HepG2 (cell line): ENCODE data around the gene PRCD. TPM values are rescaled to one million over a fixed set of nuclear protein-coding genes. Genes with fewer than 3 reads are reported as not detected.

ENCODE experiments used
- ATAC-seq: fragments of 200-7000 bp; cut with Tn5 transposase; 3 replicates; pipeline ENCODE4 v1.9.1; 2020; ENCODE audit warnings: mild to moderate bottlenecking, moderate library complexity
- BruUV-seq: library from RNA; stranded (reverse); fragments of 400-500 nt; replicated peaks from 2 replicates; lab custom pipeline; 2021; lab: Mats Ljungman, UMichigan
- CTCF ChIA-PET: fragments of 300-600 bp; formaldehyde crosslinking; extraction: SDS; loops from one replicate; lab custom pipeline; 2021; ENCODE audit warnings: low total read pairs, inconsistent platforms, low intra/inter-chr PET ratio; lab: Yijun Ruan, JAX
- POLR2A ChIA-PET: fragments of 350-600 bp; sonication (Branson Sonifier 250); formaldehyde crosslinking; loops from one replicate; lab custom pipeline; 2020; ENCODE audit warnings: antibody characterized with exemption, inconsistent platforms; lab: Yijun Ruan, JAX
- DNase-seq: peaks from one replicate; pipeline ENCODE4 v3.0.0-alpha.2; 2015; ENCODE audit warnings: low spot score
- FAIRE-seq: peaks from 3 replicates; lab custom pipeline; 2011; peaks lifted over from hg19 to GRCh38; lab: Jason Lieb, UNC
- H2AFZ ChIP-seq: one replicate; pipeline ENCODE4 v1.6.1; 2011; ENCODE audit warnings: low read length, inconsistent platforms
- H3K27ac ChIP-seq: fragments of 300-600 bp; 3 replicates; pipeline ENCODE4 v1.8.0; 2011; ENCODE audit warnings: mixed run types, mild to moderate bottlenecking, mixed read lengths, low read length, inconsistent platforms; ENCODE audit not compliant: insufficient read depth; ENCODE audit errors: extremely low read length
- H3K27me3 ChIP-seq, 2 experiments: fragments of 200-600 bp in 1 of 2; 2 replicates in 1 of 2; 3 replicates in 1 of 2; pipeline versions ENCODE4 v1.6.0 to v1.8.0; 2011; ENCODE audit warnings: low read length in 2 of 2, mild to moderate bottlenecking in 2 of 2, moderate library complexity in 2 of 2, inconsistent platforms in 1 of 2; ENCODE audit not compliant: insufficient read depth in 2 of 2, control insufficient read depth in 1 of 2
- H3K36me3 ChIP-seq, 2 experiments: fragments of 200-600 bp in 1 of 2; replicated peaks in 1 of 2; 2 replicates in 1 of 2; 3 replicates in 1 of 2; pipeline versions ENCODE4 v1.5.1 to v1.8.0; 2011; ENCODE audit warnings: low read length in 2 of 2, inconsistent platforms in 1 of 2; ENCODE audit not compliant: insufficient read depth in 2 of 2, control insufficient read depth in 1 of 2
- H3K4me1 ChIP-seq: 2 replicates; pipeline ENCODE4 v1.5.1; 2012; ENCODE audit warnings: low read length, inconsistent platforms; ENCODE audit not compliant: insufficient read depth
- H3K4me2 ChIP-seq: 2 replicates; pipeline ENCODE4 v1.6.0; 2011; ENCODE audit warnings: low read depth, low read length, inconsistent platforms
- H3K4me3 ChIP-seq, 3 experiments: fragments of 200-600 bp in 1 of 3; sonication (generic), shearing (Covaris generic) in 1 of 3; replicated peaks in 1 of 3; 2 replicates each; pipeline ENCODE4 v1.5.1; 2011 to 2016; ENCODE audit warnings: low read length in 3 of 3, inconsistent platforms in 2 of 3, low read depth in 2 of 3, mild to moderate bottlenecking in 2 of 3, control low read depth in 1 of 3, mixed read lengths in 1 of 3; ENCODE audit not compliant: insufficient read depth in 1 of 3
- H3K79me2 ChIP-seq: one replicate; pipeline ENCODE4 v1.6.1; 2011; ENCODE audit warnings: low read length, inconsistent platforms; ENCODE audit not compliant: insufficient read depth
- H3K9ac ChIP-seq: 2 replicates; pipeline ENCODE4 v1.6.0; 2011; ENCODE audit warnings: mild to moderate bottlenecking, low read depth, low read length, inconsistent platforms; ENCODE audit not compliant: insufficient read depth
- H3K9me3 ChIP-seq: 2 replicates; pipeline ENCODE4 v1.5.1; 2012; ENCODE audit warnings: mild to moderate bottlenecking, low read length
- H4K20me1 ChIP-seq: 2 replicates; pipeline ENCODE4 v1.6.0; 2011; ENCODE audit warnings: inconsistent platforms, mild to moderate bottlenecking, low read length, moderate library complexity; ENCODE audit not compliant: insufficient read depth
- AGO2 ChIP-seq: fragments of 200-400 bp; formaldehyde crosslinking; optimal IDR thresholded peaks from 2 replicates; pipeline ENCODE3; 2017; ENCODE audit warnings: mild to moderate bottlenecking, low read depth, low read length, moderate library complexity
- JDP2 ChIP-seq: sonication (generic); formaldehyde crosslinking; IDR thresholded peaks from 2 replicates; pipeline ENCODE4 v1.8.1; 2022; ENCODE audit warnings: missing genetic modification reagents, borderline replicate concordance
- ZFP41 ChIP-seq: sonication (generic); formaldehyde crosslinking; IDR thresholded peaks from 2 replicates; pipeline ENCODE4 v1.4.0; 2020; ENCODE audit warnings: mild to moderate bottlenecking, missing genetic modification reagents, borderline replicate concordance
- ZMYM3 ChIP-seq: sonication (generic); formaldehyde crosslinking; IDR thresholded peaks from 2 replicates; pipeline ENCODE4 v1.5.1; 2020; ENCODE audit warnings: mild to moderate bottlenecking, missing genetic modification reagents
- ZNF629 ChIP-seq: sonication (generic); formaldehyde crosslinking; conservative IDR thresholded peaks from 2 replicates; pipeline ENCODE4 v1.5.0; 2020; ENCODE audit warnings: missing genetic modification reagents
- WGBS: methylation state at CpG from one replicate; pipeline ENCODE4 v1.1.6; 2017; ENCODE audit warnings: low lambda C conversion rate; 5-methylcytosine and 5-hydroxymethylcytosine counted together
- in situ Hi-C: cut with HindIII; loops from 2 replicates; pipeline ENCODE4 v1.10.0; 2017; ENCODE audit warnings: low pct_unique_long_range_greater_than_20kb; ENCODE audit not compliant: extremely low pct_ligation_motif_present
- intact Hi-C: fragments of 100-400 bp; cut with micrococcal nuclease; formaldehyde crosslinking; loops from one replicate; pipeline ENCODE4 v1.10.0; 2022; ENCODE audit not compliant: unreplicated experiment
- polyA plus RNA-seq, 8 experiments: library from polyadenylated mRNA; depleted of rRNA in 3 of 8; stranded (reverse) in 7 of 8; unstranded in 1 of 8; fragments of >200 nt; fragmentation: Illumina TruSeq in 4 of 8; extraction: Trizol in 4 of 8; gene quantifications; 2 replicates each; pipeline versions ENCODE4 v1.2.1 to v1.2.3, GENCODE V29; 2011 to 2016; ENCODE audit warnings: low read depth in 4 of 8, missing spikeins in 1 of 8, mixed read lengths in 1 of 8; ENCODE audit not compliant: insufficient read depth in 1 of 8
- total RNA-seq, 5 experiments: library from RNA; depleted of rRNA; stranded (reverse); fragments of >200 nt; fragmentation: Illumina TruSeq; extraction: Trizol; gene quantifications; 2 replicates each; pipeline ENCODE4 v1.2.3, GENCODE V29; 2016; ENCODE audit warnings: low read depth in 1 of 5
- TF ChIP-seq, protein P1 (sequence below): sonication (generic); formaldehyde crosslinking; IDR thresholded peaks from 2 replicates; pipeline ENCODE4 v1.4.0; 2020; ENCODE audit warnings: missing genetic modification reagents
- TF ChIP-seq, protein P2 (sequence below): sonication (generic); IDR thresholded peaks from 2 replicates; pipeline ENCODE4 v1.6.1; 2016; ENCODE audit warnings: low read depth, borderline replicate concordance

PRCD gene
- total and polyA plus RNA-seq, 2 of the 13 experiments (the other 11 are each of a cell fraction or from before 2014, with no cell fraction given), result 0.51 TPM; not detected in 1

DNA sequence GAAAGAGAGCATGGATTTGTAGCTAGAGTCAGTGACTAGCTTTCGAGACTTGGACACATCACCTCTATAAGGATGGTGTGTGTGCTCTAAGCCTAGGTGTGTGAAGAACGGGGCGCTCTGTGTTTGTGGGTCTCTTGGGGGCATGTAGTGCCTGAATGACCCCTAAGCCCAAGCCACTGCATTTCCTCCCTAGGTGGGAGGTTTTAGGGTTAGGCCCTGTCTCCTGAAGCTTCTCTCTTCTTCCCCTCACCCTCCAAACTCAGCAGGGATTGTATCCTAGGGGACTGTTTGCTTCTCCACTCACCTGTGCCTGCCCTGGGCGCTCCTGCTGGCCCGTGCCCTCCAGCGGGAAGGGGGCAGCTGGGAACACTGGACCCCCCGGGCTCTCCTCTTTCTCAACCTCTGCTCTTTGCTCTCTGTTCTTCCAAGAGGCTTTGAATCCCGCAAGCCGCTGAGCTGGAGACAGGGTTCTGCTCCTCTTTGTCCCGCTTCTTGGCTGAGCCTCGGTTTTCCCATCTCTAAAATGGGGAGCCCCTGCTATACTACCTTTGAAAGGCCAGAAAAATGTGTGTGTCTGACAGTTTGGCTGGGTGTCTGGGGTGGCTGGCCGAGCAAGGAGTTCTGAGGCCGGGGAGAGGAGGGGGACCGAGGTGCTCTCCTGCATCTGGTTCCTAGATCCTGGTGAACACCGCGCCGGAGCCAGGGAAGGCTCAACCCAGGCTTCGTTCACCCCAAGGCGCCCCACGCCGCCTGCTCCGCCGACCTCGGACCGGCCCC lies 3.1 kb upstream of the PRCD start:
- POLR2A ChIA-PET, result interaction anchor here (1.2 to 5.0 kb wide), 4 partner anchors 9 to 36 kb away, joined by 3 to 30 read pairs (median 6); no protein-coding TSS in a partner anchor
- no TSS peak for BruUV-seq
- peaks cover 0 to 1% of the 10 kb centered on the region in 2 experiments; a peak in 1 of 5 replicates for H3K36me3 ChIP-seq
- WGBS, result 92% methylated on average over 23 of the region's 25 CpGs
- no peaks in the 10 kb centered on the region for H3K9me3 ChIP-seq
- no peak overlapping the region for H3K9ac ChIP-seq
- no peak overlapping the region for H2AFZ ChIP-seq
- intact Hi-C loops, result no loop called here
- no peak overlapping the region for H3K4me3 ChIP-seq
- CTCF ChIA-PET, result no interaction called here
- FAIRE-seq (no peak), DNase-seq (no peak), ATAC-seq (no peak)
- peak; percentile 88 for TF ChIP-seq ZNF629 (CRISPR knock-in tag)
- TF ChIP-seq ZFP41, result no peak
- peak; percentile 70 for TF ChIP-seq ZMYM3
- TF ChIP-seq JDP2 (CRISPR knock-in tag), result no peak
- TF ChIP-seq, protein P1, sequence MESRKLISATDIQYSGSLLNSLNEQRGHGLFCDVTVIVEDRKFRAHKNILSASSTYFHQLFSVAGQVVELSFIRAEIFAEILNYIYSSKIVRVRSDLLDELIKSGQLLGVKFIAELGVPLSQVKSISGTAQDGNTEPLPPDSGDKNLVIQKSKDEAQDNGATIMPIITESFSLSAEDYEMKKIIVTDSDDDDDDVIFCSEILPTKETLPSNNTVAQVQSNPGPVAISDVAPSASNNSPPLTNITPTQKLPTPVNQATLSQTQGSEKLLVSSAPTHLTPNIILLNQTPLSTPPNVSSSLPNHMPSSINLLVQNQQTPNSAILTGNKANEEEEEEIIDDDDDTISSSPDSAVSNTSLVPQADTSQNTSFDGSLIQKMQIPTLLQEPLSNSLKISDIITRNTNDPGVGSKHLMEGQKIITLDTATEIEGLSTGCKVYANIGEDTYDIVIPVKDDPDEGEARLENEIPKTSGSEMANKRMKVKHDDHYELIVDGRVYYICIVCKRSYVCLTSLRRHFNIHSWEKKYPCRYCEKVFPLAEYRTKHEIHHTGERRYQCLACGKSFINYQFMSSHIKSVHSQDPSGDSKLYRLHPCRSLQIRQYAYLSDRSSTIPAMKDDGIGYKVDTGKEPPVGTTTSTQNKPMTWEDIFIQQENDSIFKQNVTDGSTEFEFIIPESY, result peak; percentile 42; the same call in 1 of the 2 replicates
- no peaks in the 10 kb centered on the region for H3K27me3 ChIP-seq
- no peak overlapping the region for H3K4me2 ChIP-seq
- in situ Hi-C loops, result no loop called here
- no peak overlapping the region for H3K27ac ChIP-seq
- H4K20me1 ChIP-seq, result no peaks in the 10 kb centered on the region
- H3K4me1 ChIP-seq, result peaks cover 50% of the 10 kb centered on the region
- no peaks in the 10 kb centered on the region for H3K79me2 ChIP-seq

DNA sequence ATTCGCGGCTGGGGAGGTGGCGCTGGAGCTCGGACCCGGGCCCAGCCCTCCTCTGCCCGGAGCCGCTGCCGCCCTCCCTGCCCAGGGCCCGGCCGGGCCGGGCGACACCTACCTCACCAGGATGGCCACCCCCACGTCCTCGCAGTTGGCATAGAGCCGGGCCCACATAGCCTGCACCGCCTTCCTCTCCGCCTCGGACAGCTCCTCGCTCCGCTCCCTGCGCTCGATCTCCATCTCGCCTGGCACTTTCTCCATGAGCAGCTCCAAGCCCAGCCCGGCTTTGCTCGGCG lies 2.6 kb upstream of the PRCD start:
- ChIA-PET CTCF (no interaction called here), POLR2A (interaction anchor here (2.0 to 5.0 kb wide), 2 partner anchors 9 to 10 kb away, joined by 6 to 30 read pairs; no protein-coding TSS in a partner anchor)
- H3K27ac ChIP-seq, result no peak overlapping the region
- in situ Hi-C loops (no loop called here), intact Hi-C loops (no loop called here)
- TF ChIP-seq, protein P2, sequence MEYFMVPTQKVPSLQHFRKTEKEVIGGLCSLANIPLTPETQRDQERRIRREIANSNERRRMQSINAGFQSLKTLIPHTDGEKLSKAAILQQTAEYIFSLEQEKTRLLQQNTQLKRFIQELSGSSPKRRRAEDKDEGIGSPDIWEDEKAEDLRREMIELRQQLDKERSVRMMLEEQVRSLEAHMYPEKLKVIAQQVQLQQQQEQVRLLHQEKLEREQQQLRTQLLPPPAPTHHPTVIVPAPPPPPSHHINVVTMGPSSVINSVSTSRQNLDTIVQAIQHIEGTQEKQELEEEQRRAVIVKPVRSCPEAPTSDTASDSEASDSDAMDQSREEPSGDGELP, result no peak
- TF ChIP-seq AGO2, result peak; percentile 28
- peaks cover 44% of the 10 kb centered on the region for H3K4me1 ChIP-seq
- DNase-seq, result no peak
- no TSS peak for BruUV-seq
- no peak overlapping the region for H3K4me3 ChIP-seq
- H3K36me3 ChIP-seq, result peaks cover 1% of the 10 kb centered on the region in 2 experiments; a peak in 2 of 5 replicates
- no peak overlapping the region for H3K4me2 ChIP-seq
- H3K9ac ChIP-seq, result no peak overlapping the region
- H3K79me2 ChIP-seq, result no peaks in the 10 kb centered on the region
- H2AFZ ChIP-seq, result no peak overlapping the region
- no peaks in the 10 kb centered on the region for H3K27me3 ChIP-seq
- no peaks in the 10 kb centered on the region for H4K20me1 ChIP-seq
- H3K9me3 ChIP-seq, result no peaks in the 10 kb centered on the region
- no peak for FAIRE-seq
- ATAC-seq, result no peak
- WGBS, result 97% methylated on average over 26 of the region's 26 CpGs
